Activated T-cell treated with anti-CD3 and anti-CD28 coated beads for 4 hours (primary cell): ENCODE data around the gene SF3B1.
"Not testable (repeated sequence)": the region's sequence is repeated elsewhere in the genome, so short reads cannot be mapped to it uniquely, and the experiment has no call there.

Experiments
- DNase-seq: peaks from one replicate; pipeline ENCODE4 v3.0.0-alpha.2; 2020

The SF3B1 gene

GRCh38 chr2:197434541-197435513 lies at the start of gene SF3B1:
Gene SF3B1 (minus strand): TSS chr2:197435028. CDS start chr2:197434999, 29 bp downstream.
- DNase-seq = peak; percentile 98

- DNase-seq = not testable (repeated sequence)
These were observed 49.4 kb upstream of the SF3B1 start for GRCh38 chr2:197484248-197484647.

- no peak for DNase-seq
These were observed 45.6 kb upstream of the SF3B1 start for GRCh38 chr2:197480165-197481036.

- no peak for DNase-seq
These were observed 43.0 kb upstream of the SF3B1 start for GRCh38 chr2:197477797-197478196.

- DNase-seq = no peak
These were observed 37.3 kb upstream of the SF3B1 start for GRCh38 chr2:197472166-197472565.

GRCh38 chr2:197464175-197464574 lies 29.3 kb upstream of the SF3B1 start:
- DNase-seq = no peak

- DNase-seq = no peak
These were observed 26.2 kb upstream of the SF3B1 start for GRCh38 chr2:197461057-197461456.

DNA sequence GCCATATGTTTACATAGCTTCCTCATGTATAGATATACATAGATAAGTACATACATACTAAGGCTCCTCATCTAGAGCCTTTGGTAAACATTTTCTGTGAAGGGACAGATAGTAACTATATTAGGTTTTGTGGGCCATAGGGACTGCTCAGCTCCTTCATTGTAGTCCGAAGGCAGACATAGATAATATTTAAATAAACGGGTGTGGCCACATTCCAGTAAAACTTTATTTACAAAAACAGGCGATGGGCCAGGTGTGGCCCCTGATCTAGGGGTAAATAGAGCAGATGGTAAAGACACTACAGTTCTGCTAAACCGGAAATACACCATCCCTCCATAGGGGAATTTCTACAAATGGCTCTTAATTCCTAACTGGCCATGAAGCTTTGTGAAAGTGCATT lies 25.8 kb upstream of the SF3B1 start:
- no peak for DNase-seq

- DNase-seq = no peak
These were observed 20.6 kb upstream of the SF3B1 start for GRCh38 chr2:197455428-197455827.

DNA sequence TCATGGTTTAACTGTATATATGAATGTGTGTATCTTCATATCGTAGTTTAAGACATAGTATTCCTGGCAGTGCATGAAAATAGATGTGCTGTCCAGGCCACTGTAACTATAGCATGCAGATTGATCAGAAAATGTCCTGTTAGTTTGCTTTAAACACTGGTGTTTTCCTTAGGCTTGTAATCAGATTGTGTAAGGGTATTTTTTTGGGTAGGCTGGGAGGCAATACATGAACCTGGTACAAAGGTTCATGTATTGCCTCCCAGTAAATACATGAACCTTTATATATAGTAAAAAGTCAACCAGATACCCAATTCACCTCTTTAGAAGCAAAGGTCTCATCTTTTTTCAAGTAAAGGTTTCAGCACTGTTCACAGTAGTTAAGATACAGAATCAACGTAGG lies 20.1 kb upstream of the SF3B1 start:
- DNase-seq = no peak

DNA sequence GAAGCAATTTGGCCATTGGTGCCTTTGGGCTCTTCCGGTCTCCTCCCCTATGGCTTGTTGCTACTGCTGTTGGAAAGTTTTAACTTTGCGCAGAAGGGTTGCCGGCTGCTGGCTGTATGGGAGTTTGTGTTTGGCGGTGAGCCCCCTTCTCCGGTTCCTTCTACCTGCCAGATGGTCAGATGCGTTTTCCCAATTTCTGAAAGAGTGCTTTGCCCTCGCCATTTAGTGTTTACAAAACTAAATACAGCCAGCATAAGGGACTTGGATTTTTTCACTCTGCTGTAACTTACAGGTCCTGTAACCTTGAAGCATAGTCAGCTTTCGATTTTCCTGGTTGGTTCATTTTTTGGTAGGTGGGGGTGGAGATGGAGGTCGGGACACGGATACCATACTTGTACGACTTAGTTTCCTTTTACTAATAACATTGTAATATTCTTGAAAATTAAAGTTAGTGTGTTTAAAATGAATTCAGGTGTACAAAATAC lies 19.1 kb upstream of the SF3B1 start:
- DNase-seq = no peak

DNA sequence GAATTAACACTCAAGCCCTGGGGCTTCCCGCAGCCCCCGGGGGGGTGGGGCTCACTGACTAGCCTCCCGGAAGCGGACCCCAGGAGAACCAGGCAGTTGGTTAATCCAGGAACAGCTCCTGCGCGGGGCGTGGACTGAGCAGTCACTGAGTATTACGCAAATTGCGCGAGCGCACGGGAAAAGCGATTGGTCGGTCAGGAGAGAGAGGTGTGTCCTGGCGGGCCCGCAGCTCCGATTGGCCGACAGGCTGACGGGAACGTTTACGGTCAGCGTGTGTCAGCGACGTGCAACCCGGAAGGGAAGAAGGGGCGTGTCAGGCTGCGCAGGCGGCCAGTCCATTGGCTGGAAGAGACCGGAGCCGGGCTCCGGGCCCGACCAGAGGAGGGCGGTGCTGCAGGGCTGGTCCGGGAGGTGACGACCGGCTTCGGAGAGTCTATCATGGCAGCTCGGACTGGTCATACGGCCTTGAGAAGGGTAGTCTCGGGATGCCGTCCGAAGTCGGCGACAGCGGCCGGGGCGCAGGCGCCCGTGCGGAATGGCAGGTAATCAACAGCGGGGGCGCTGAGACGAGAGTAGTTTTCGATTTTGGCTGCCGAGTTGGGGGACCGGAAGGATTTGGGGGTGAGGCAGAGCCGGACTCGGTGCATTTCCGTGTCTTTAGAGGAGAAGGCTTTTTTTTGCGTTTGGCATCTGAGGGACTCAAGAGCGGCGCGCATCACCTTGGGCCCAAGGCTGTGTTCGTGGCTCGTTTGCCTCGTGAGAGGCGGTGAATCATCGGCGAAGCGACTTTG lies 18.5 kb upstream of the SF3B1 start, which contains the start of gene COQ10B:
COQ10B (plus strand) TSS at position 430 of the 791 bp plus-strand sequence; CDS start at position 439, 9 bp downstream.
- peak; percentile 92 for DNase-seq

DNA sequence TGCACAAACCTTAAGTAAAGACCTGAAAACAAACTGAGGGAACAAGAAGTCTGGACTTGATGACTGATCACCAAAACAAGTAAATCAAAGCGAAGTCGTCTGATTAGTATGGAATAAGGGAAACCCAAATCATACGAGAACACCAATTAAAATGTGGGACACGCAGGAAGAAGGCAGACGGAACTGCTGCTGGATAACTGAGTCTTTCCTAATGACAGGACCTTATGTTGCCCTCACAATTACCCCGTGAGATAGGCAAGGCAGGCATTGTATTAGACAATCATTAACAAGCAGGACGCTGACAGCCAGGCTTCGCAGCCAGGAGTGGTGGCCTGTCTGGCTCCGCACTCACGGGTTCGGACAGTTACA lies 17.9 kb upstream of the SF3B1 start:
- DNase-seq = no peak

- DNase-seq = not testable (repeated sequence)
These were observed 16.1 kb upstream of the SF3B1 start for GRCh38 chr2:197450935-197451358.

GRCh38 chr2:197450465-197450864 lies 15.6 kb upstream of the SF3B1 start:
- no peak for DNase-seq

GRCh38 chr2:197446844-197447243 lies 12.0 kb upstream of the SF3B1 start:
- DNase-seq = no peak

DNA sequence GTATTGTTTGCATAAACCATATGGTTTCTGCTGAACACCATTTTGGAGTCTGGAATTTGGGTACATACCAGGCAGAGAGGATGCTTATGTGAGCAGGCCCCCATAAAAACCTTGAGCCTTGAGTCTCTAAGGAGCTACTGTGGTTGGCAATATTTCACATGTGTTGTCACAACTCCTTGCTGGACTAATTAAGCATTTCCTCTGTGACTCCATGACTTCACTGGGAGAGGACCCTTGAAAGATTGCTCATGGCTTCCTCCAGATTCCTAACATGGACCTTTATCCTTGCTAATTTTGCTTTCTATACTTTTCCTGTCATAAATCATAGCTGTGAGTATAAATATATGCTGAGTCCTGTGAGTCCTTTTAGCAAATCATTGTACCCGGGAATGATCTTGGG lies 10.9 kb upstream of the SF3B1 start:
- no peak for DNase-seq

DNA sequence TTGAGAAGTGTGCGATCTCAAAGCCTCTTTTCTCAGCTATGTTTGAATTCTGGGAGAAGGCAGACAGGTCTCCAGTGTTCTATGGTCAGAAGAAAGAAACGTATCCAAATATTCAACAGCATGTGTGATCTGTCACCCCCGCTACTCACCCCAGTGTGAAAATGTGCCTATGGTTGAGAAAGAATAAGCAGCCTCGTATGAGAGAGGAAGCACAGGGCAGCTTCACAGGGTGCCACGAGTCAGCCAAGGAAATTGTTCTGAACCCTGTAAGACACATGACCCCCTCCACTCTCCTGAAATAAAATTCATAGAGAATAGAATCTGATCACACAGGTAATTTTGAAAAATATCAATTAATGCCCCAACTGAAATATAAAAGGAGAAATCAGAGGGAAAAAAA lies 8.0 kb upstream of the SF3B1 start:
- no peak for DNase-seq

GRCh38 chr2:197437380-197437779 lies 2.6 kb upstream of the SF3B1 start:
- DNase-seq = no peak

DNA sequence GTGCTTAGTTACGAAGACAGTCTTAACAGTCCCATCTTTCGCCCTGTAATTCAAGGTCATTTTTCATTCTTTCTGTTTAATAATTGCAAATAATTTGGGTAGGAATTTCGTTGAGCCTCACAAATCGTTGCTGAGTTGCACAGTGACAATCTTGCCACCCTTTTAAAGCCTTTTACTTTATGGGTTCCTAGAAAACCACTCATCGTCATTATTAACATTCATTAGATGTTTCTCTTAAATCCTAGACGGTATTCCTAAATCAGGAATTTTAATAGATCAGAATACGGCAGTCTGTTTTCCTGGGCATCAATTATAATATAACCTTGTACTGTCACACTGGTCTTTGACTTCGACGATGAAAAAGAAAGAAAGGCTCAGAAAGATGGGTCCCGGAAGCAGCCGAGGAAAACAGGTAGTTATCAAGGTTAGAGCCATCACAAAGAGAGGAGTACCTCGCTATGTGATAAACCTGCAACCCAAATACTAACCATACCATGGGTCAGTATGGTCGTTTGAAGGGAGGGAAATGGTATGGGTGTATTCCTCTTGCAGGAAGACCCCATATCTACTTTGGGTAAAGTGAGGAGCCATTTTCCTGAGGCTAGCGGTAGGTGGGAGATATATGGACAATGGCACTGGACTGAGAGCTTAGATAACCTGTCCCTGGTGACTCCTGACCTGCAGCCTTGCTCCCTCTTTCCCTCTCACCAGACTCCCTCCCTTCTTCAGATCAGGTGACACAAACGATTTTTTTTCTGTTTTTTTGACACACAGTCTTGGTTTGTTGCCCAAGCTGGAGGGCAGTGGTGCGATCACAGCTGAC lies 981 bp upstream of the SF3B1 start:
- DNase-seq = no peak

GRCh38 chr2:197433780-197434438 lies 919 bp downstream of the SF3B1 start:
- DNase-seq = no peak
